GM23338 (cell line): Measurements from ENCODE around the gene ADH6. TPM values are rescaled to one million over a fixed set of nuclear protein-coding genes. Genes with fewer than 3 reads are reported as not detected.

ENCODE experiments used
- ATAC-seq: fragments of 200-7000 bp; cut with Tn5 transposase; 3 replicates; pipeline ENCODE4 v1.9.1; 2020
- DNase-seq: peaks from one replicate; pipeline ENCODE4 v3.0.0-alpha.2; 2015; ENCODE audit warnings: low spot score
- H2AFZ ChIP-seq: fragments of 200-600 bp; sonication (generic); 2 replicates; pipeline ENCODE4 v1.8.0; 2016; ENCODE audit warnings: antibody characterized with exemption, mild to moderate bottlenecking, moderate library complexity
- H3F3A ChIP-seq: fragments of 200-600 bp; sonication (generic); replicated peaks from 2 replicates; pipeline ENCODE4 v1.8.0; 2017; ENCODE audit warnings: antibody characterized with exemption, mixed run types, low read depth
- H3K27ac ChIP-seq: fragments of 200-600 bp; sonication (generic); 2 replicates; pipeline ENCODE4 v1.6.1; 2016; ENCODE audit warnings: low read depth
- H3K27me3 ChIP-seq: fragments of 200-600 bp; sonication (generic); 2 replicates; pipeline ENCODE4 v1.8.0; 2016; ENCODE audit warnings: mild to moderate bottlenecking, mixed run types, moderate library complexity; ENCODE audit not compliant: insufficient read depth
- H3K36me3 ChIP-seq: fragments of 200-600 bp; sonication (generic); 2 replicates; pipeline ENCODE4 v1.8.0; 2016; ENCODE audit warnings: mild to moderate bottlenecking; ENCODE audit not compliant: insufficient read depth
- H3K4me1 ChIP-seq: fragments of 200-600 bp; sonication (generic); 2 replicates; pipeline ENCODE4 v1.8.0; 2016; ENCODE audit warnings: mild to moderate bottlenecking, moderate library complexity; ENCODE audit not compliant: insufficient read depth
- H3K4me2 ChIP-seq: fragments of 200-600 bp; sonication (generic); 2 replicates; pipeline ENCODE4 v1.7.1; 2017; ENCODE audit warnings: mixed run types
- H3K4me3 ChIP-seq: fragments of 200-600 bp; sonication (generic); 2 replicates; pipeline ENCODE4 v1.6.1; 2016; ENCODE audit warnings: mixed run types
- H3K79me2 ChIP-seq: fragments of 200-600 bp; sonication (generic); replicated peaks from 2 replicates; pipeline ENCODE4 v1.8.0; 2017; ENCODE audit warnings: mild to moderate bottlenecking; ENCODE audit not compliant: insufficient read depth
- H3K9me2 ChIP-seq: fragments of 200-600 bp; sonication (generic); 2 replicates; pipeline ENCODE4 v1.8.0; 2017; ENCODE audit not compliant: insufficient read depth
- H4K20me1 ChIP-seq: fragments of 200-600 bp; sonication (generic); replicated peaks from 2 replicates; pipeline ENCODE4 v1.8.0; 2017; ENCODE audit warnings: mild to moderate bottlenecking; ENCODE audit not compliant: insufficient read depth
- H3K27ac Mint-ChIP-seq: 2 replicates; pipeline ENCODE4 v1.8.0; 2020; ENCODE audit warnings: inconsistent platforms, mild to moderate bottlenecking, moderate library complexity, mixed read lengths
- H3K27me3 Mint-ChIP-seq: 3 replicates; pipeline ENCODE4 v1.8.0; 2022; ENCODE audit warnings: low read depth, mild to moderate bottlenecking, moderate library complexity, mixed read lengths, inconsistent platforms; ENCODE audit not compliant: insufficient read depth, poor library complexity
- H3K36me3 Mint-ChIP-seq: 3 replicates; pipeline ENCODE4 v1.8.0; 2021; ENCODE audit warnings: low read depth, mild to moderate bottlenecking, inconsistent platforms, moderate library complexity, mixed read lengths
- H3K4me1 Mint-ChIP-seq: 3 replicates; pipeline ENCODE4 v1.8.0; 2020; ENCODE audit warnings: mild to moderate bottlenecking, inconsistent platforms, mixed read lengths
- H3K4me3 Mint-ChIP-seq: 3 replicates; pipeline ENCODE4 v1.8.0; 2021; ENCODE audit warnings: moderate library complexity, mild to moderate bottlenecking, inconsistent platforms, mixed read lengths
- H3K9me3 Mint-ChIP-seq: 3 replicates; pipeline ENCODE4 v1.8.0; 2020; ENCODE audit warnings: moderate library complexity, mild to moderate bottlenecking, inconsistent platforms, mixed read lengths
- CREB1 ChIP-seq: fragments of 250-450 bp; sonication (Bioruptor Pico); IDR thresholded peaks from 2 replicates; pipeline ENCODE4 v1.5.0; 2020; ENCODE audit warnings: low read depth, mild to moderate bottlenecking, moderate library complexity
- CTCF ChIP-seq, 2 experiments: fragments of 200-600 bp in 1 of 2; sonication (generic) in 1 of 2; conservative IDR thresholded peaks; 2 replicates each; pipeline versions ENCODE4 v1.5.1 to v1.6.1; 2016 to 2017; ENCODE audit warnings: antibody characterized with exemption in 2 of 2, low read depth in 2 of 2, mild to moderate bottlenecking in 2 of 2, moderate library complexity in 1 of 2
- ETS1 ChIP-seq: IDR thresholded peaks from 2 replicates; pipeline ENCODE4 v1.6.1; 2016; ENCODE audit warnings: antibody characterized with exemption
- EZH2 ChIP-seq: fragments of 200-600 bp; sonication (generic); IDR thresholded peaks from one replicate; pipeline ENCODE4 v1.8.0; 2017; ENCODE audit warnings: antibody characterized with exemption, mild to moderate bottlenecking, low read depth; ENCODE audit not compliant: unreplicated experiment
- EZH2phosphoT487 ChIP-seq: fragments of 200-600 bp; sonication (generic); IDR thresholded peaks from one replicate; pipeline ENCODE4 v1.8.1; 2018; ENCODE audit warnings: antibody characterized with exemption; ENCODE audit not compliant: unreplicated experiment
- JUNB ChIP-seq: IDR thresholded peaks from one replicate; pipeline ENCODE4 v1.6.1; 2016; ENCODE audit warnings: antibody characterized with exemption; ENCODE audit not compliant: unreplicated experiment
- NANOG ChIP-seq: IDR thresholded peaks from 2 replicates; pipeline ENCODE4 v1.6.1; 2016; ENCODE audit warnings: antibody characterized with exemption, borderline replicate concordance
- POLR2AphosphoS5 ChIP-seq: IDR thresholded peaks from 2 replicates; pipeline ENCODE4 v1.6.1; 2016; ENCODE audit warnings: antibody characterized with exemption, low read depth
- REST ChIP-seq: IDR thresholded peaks from one replicate; pipeline ENCODE4 v1.6.1; 2018; ENCODE audit warnings: antibody characterized with exemption; ENCODE audit not compliant: unreplicated experiment
- STAT1 ChIP-seq: IDR thresholded peaks from one replicate; pipeline ENCODE4 v1.6.1; 2016; ENCODE audit warnings: antibody characterized with exemption; ENCODE audit not compliant: unreplicated experiment
- ZNF114 ChIP-seq: fragments of 250-450 bp; sonication (Bioruptor Pico); IDR thresholded peaks from 2 replicates; pipeline ENCODE4 v1.5.0; 2020; ENCODE audit warnings: mild to moderate bottlenecking, moderate library complexity
- ZNF331 ChIP-seq: fragments of 250-450 bp; sonication (Bioruptor Pico); IDR thresholded peaks from 2 replicates; pipeline ENCODE4 v1.5.0; 2020; ENCODE audit warnings: low read depth, mild to moderate bottlenecking, moderate library complexity
- ZNF462 ChIP-seq: fragments of 250-450 bp; sonication (Bioruptor Pico); IDR thresholded peaks from 2 replicates; pipeline ENCODE4 v1.5.0; 2020; ENCODE audit warnings: mild to moderate bottlenecking, moderate library complexity
- polyA plus RNA-seq: library from polyadenylated mRNA; unstranded; fragments of >200 nt; fragmentation: Nextera tagmentation; extraction: Ambion mirVana; gene quantifications from 2 replicates; pipeline ENCODE4 v1.2.1, GENCODE V29; 2016
- total RNA-seq: library from RNA; depleted of rRNA; stranded (reverse); fragments of >200 nt; shearing (Covaris generic); gene quantifications from 2 replicates; pipeline ENCODE4 v1.2.3, GENCODE V29; 2014

Gene ADH6
- total and polyA plus RNA-seq, 2 experiments from 2014 or later: 0.58 TPM; not detected in 1

- H3K36me3 Mint-ChIP-seq: no peaks in the 10 kb centered on the region
- H3K4me1 ChIP-seq: peaks cover 33% of the 10 kb centered on the region
- H3K79me2 ChIP-seq: no peaks in the 10 kb centered on the region
- no peaks in the 10 kb centered on the region for H3K36me3 ChIP-seq
- no peaks in the 10 kb centered on the region for H3K9me3 Mint-ChIP-seq
- peak overlapping the region; percentile 73 for H3K27ac Mint-ChIP-seq
- no peaks in the 10 kb centered on the region for H4K20me1 ChIP-seq
- no peaks in the 10 kb centered on the region for H3K27me3 ChIP-seq
- peak; percentile 38 for DNase-seq
- no peak overlapping the region for H3K4me3 Mint-ChIP-seq
- H3K27me3 Mint-ChIP-seq: peaks cover 2% of the 10 kb centered on the region
- H3K27ac ChIP-seq: no peak overlapping the region
- no peaks in the 10 kb centered on the region for H3K9me2 ChIP-seq
- peaks cover 41% of the 10 kb centered on the region for H3K4me1 Mint-ChIP-seq
- peak; percentile 64 for ATAC-seq
- no peak overlapping the region for H3K4me2 ChIP-seq
- H2AFZ ChIP-seq: no peak overlapping the region
- no peak overlapping the region for H3K4me3 ChIP-seq
- TF ChIP-seq ZNF114 (CRISPR knock-in tag) (no peak), STAT1 (no peak), ZNF331 (no peak), ETS1 (no peak), CREB1 (CRISPR knock-in tag) (no peak), POLR2AphosphoS5 (no peak), ZNF462 (CRISPR knock-in tag) (no peak), REST (no peak), EZH2 (no peak), NANOG (no peak), JUNB (no peak), EZH2phosphoT487 (no peak), CTCF (conservative IDR thresholded peaks at IDR 0.05; ENCODE audit: low read depth in 2 of 2) (no peak)
- H3F3A ChIP-seq: no peaks in the 10 kb centered on the region
Observed at GRCh38 chr4:99208719-99209075, 10.3 kb downstream of the ADH6 start.
